Purkinje cell (primary cell): Measurements from ENCODE around the gene LZIC. TPM values are rescaled to one million over a fixed set of nuclear protein-coding genes. Genes with fewer than 3 reads are reported as not detected.

Experiments
- polyA plus RNA-seq: library from polyadenylated mRNA; unstranded; fragments of >200 nt; fragmentation: Nextera tagmentation; gene quantifications from 2 replicates; pipeline ENCODE4 v1.2.1, GENCODE V29; 2014

Gene LZIC
- polyA plus RNA-seq: 29.8 and 36.8 TPM in 2 replicates

DNA sequence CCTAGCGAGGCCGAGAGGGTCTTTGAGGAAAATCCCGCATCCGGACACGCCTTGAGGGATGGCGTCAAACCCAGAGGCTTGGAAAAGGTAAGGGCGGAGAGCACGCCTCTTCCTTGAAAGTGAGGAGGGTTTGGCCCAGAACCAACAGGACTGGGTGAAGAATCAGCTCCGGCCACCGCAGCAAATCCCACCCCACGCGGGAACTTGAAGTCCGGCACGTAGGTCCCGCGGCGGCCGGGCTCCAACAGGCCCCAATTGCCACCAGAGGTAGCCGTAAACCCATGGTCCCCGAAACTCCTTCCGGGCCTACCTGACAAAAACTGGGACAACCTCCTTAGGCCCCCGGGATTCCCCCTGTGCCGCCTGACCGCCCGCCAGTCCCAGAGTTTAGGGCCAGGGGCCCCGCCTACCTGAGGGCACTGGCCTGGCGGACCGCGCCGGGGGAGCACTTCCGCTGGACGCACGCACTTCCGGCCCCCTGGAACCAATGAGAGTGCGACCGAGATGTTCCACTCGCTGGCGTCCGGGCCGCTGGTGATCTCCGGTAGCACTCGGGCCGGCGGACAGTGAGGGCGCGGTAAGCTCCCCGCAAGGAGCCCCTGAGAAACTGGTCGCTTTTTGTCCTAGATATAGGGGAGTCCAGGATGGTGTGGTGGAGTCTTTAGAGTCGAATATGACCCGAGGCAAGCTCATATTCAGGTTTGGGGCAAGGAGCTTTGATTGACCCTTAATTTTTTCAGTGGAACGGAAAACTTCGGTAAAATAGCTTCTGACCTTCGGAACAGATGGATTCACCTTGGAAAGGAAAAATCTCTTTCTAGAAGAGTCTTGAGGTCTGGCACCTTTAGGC is at the start of gene LZIC, which contains the start of gene NMNAT1:
Gene LZIC (minus strand): TSS at position 453 of the 850 bp plus-strand sequence. CDS start 6,772 bp downstream, outside the sequence.
Gene NMNAT1 (plus strand): TSS at position 537 of the 850 bp plus-strand sequence. CDS start 28,599 bp downstream, outside the sequence.

DNA sequence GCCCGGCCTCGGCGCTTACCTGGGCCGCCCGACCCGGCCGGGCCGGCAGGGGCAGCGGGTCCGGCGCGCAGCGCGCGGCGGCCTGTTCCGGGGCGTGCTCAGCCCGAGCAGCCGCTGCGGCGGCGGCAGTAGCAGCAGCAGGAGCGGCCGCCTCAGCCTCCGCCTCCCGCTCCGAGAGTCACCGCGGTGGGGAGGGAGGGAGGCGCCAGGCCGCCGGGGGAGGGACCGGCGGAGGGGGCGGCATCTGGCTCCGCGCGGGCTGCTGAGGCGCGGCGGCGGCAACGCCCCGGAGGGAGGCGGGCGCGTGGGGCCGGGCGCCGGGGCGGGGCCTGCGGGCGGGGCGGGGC is 33.1 kb downstream of the LZIC start, which contains the start of gene CTNNBIP1:
Gene CTNNBIP1 (minus strand): TSS at position 194 of the 347 bp plus-strand sequence. CDS start 38,205 bp downstream, outside the sequence.

Other genes starting within 250 kb of the LZIC start
- 18.9 and 81.3 TPM in 2 replicates for gene CLSTN1, start 119.4 kb downstream of the LZIC start, polyA plus RNA-seq
- 0.13 and 1.4 TPM in 2 replicates for gene CTNNBIP1, start 33.1 kb downstream of the LZIC start, polyA plus RNA-seq
- gene NMNAT1, start 84 bp upstream of the LZIC start, polyA plus RNA-seq: 3.2 and 5.0 TPM in 2 replicates
- gene RBP7, start 53.8 kb upstream of the LZIC start, polyA plus RNA-seq: 2.0 TPM in 1 of 2 replicates, not detected in the other
- gene UBE4B, start 89.6 kb upstream of the LZIC start, polyA plus RNA-seq: 9.2 and 10.1 TPM in 2 replicates